ENCODE results near the gene BABAM2.
"Not testable (repeated sequence)": the region's sequence is repeated elsewhere in the genome, so short reads cannot be mapped to it uniquely, and the experiment has no call there.

BABAM2 gene

GRCh38 chr2:27973592-27973991, 83.1 kb downstream of the BABAM2 start:
- no peak for DNase-seq (ENCODE audit: low read depth in 1 of 2, low spot score in 1 of 2)

DNA sequence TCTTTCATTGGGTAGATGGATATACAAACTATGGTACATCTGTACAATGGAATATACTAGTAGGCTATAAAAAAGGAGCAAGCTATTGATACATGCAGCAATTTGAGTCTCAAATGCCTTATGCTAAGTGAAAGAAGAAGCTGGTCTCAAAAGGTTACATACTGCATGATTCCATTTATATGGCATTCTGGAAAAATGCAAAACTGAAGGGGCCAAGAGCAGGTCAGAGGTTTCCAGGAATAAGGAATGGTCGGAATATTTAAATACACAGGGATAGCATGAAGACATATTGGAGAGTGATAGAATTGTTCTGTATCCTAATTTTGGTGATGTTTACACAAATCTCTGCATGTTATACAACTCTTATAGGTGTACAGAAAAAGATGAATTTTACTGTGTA, 85.8 kb downstream of the BABAM2 start:
- DNase-seq (ENCODE audit: low read depth in 1 of 2, low spot score in 1 of 2): no peak

DNA sequence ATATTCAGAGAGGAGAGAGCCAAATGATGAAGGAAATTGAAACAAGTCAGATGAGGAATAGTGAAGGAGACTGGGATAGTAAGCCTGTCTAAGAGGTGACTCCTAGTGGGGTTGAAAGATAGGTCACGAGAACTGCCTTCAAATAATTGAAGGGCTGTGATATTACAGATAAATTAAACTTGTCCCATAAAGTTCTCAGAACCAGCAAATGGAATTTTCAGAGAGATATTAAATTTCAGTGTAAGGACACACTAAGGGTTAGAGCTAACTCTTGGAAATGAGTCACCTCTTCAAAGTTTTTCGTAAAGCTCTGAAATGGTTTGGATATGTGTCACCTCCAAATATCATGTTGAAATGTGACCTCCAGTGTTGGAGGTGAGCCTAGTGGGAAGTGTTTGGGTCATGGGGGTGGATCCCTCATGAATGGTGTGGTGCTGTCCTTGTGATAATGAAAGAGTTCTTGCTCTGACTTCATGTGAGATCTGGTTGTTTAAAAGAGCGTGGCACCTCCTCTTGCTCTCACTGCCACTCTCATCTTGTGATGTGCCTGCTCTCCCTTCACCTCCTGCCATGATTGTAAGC, 87.3 kb downstream of the BABAM2 start:
- no peak for DNase-seq (ENCODE audit: low read depth in 1 of 2, low spot score in 1 of 2)

GRCh38 chr2:27978761-27979160, 88.2 kb downstream of the BABAM2 start:
- DNase-seq (ENCODE audit: low read depth in 1 of 2, low spot score in 1 of 2): not testable (repeated sequence)

- DNase-seq (ENCODE audit: low read depth in 1 of 2, low spot score in 1 of 2): no peak
Measured at GRCh38 chr2:27980242-27980641, 89.7 kb downstream of the BABAM2 start.

DNA sequence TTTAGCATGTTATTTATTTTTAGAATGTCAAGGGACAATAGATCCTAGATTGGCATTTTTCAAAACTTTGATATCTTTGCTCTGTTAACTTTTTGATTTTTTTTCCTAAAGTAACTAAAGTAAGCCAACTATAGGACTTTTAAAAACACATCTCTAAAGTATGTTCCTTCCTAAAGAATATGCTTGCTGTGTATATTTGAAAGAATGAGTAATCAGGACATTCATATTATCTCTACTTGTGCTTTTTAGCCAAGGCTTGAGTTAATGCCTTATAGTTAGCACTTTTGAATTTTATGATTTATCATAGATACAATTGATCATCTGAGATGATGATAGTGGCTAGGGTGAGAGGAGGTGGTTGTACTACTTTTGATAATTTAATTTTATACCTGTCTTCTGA, 93.6 kb downstream of the BABAM2 start:
- no peak for DNase-seq (ENCODE audit: low read depth in 1 of 2, low spot score in 1 of 2)

GRCh38 chr2:27988306-27988705, 97.8 kb downstream of the BABAM2 start:
- DNase-seq (ENCODE audit: low read depth in 1 of 2, low spot score in 1 of 2): no peak

GRCh38 chr2:27988718-27989117, 98.2 kb downstream of the BABAM2 start:
- DNase-seq (ENCODE audit: low read depth in 1 of 2, low spot score in 1 of 2): no peak

GRCh38 chr2:27989149-27989548, 98.6 kb downstream of the BABAM2 start:
- DNase-seq (ENCODE audit: low read depth in 1 of 2, low spot score in 1 of 2): no peak

GRCh38 chr2:27990030-27990590, 99.6 kb downstream of the BABAM2 start:
- no peak for DNase-seq (ENCODE audit: low read depth in 1 of 2, low spot score in 1 of 2)

GRCh38 chr2:27991146-27991545, 100.6 kb downstream of the BABAM2 start:
- no peak for DNase-seq (ENCODE audit: low read depth in 1 of 2, low spot score in 1 of 2)

- DNase-seq (ENCODE audit: low read depth in 1 of 2, low spot score in 1 of 2): no peak
Measured at GRCh38 chr2:27992787-27993401, 102.4 kb downstream of the BABAM2 start.

GRCh38 chr2:27993402-27993787, 102.9 kb downstream of the BABAM2 start:
- DNase-seq (ENCODE audit: low read depth in 1 of 2, low spot score in 1 of 2): no peak

DNA sequence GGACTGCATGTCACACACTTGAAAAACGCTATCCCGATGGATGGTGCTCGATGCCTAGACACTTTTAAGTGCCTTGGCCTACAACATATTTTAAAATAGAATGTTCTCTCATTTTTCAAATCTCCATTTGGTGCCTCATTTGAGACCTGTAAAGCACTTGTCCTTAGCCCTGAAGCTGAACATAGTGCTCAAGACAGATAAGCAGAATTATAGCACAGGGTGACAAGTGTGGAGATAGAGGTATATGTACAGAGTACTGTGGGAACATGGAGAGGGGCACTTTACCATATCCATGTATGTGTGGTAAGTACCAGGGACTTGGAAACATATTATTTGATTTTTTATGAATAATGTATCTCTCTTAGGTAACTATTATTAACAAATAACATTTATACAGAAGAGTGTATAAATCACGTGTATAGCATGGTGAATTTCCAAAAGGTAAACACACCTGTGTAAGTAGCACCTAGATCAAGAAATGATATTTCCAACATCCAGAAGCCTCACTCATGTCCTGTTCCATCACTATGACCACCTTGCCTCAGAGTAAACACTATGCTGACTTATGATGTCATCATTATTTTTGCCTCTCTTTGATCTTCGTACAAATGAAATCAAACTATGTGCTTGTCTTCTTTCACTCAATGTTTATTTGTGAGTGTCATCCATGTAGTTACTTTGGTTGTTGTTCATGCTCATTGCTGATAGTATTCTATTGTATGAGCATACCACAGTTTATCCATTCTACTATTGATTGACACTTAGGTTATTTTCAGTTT, 103.6 kb downstream of the BABAM2 start:
- DNase-seq (ENCODE audit: low read depth in 1 of 2, low spot score in 1 of 2): no peak

GRCh38 chr2:27996156-27996922, 105.8 kb downstream of the BABAM2 start:
- DNase-seq (ENCODE audit: low read depth in 1 of 2, low spot score in 1 of 2): no peak

- DNase-seq (ENCODE audit: low read depth in 1 of 2, low spot score in 1 of 2): no peak
Measured at GRCh38 chr2:28000287-28000686, 109.8 kb downstream of the BABAM2 start.

GRCh38 chr2:28002181-28002580, 111.7 kb downstream of the BABAM2 start:
- no peak for DNase-seq (ENCODE audit: low read depth in 1 of 2, low spot score in 1 of 2)

GRCh38 chr2:28004086-28004485, 113.6 kb downstream of the BABAM2 start:
- peak in 1 of 2 donors; percentile 17 for DNase-seq (ENCODE audit: low read depth in 1 of 2, low spot score in 1 of 2)

- no peak for DNase-seq (ENCODE audit: low read depth in 1 of 2, low spot score in 1 of 2)
Measured at GRCh38 chr2:28009732-28010131, 119.2 kb downstream of the BABAM2 start.

GRCh38 chr2:28011322-28011737, 120.8 kb downstream of the BABAM2 start:
- no peak for DNase-seq (ENCODE audit: low read depth in 1 of 2, low spot score in 1 of 2)

GRCh38 chr2:28018474-28018873, 127.9 kb downstream of the BABAM2 start:
- DNase-seq (ENCODE audit: low read depth in 1 of 2, low spot score in 1 of 2): not testable (repeated sequence)
